GM12874 (cell line): Measurements from ENCODE around the gene SCYL1.

Experiments
- CTCF ChIP-seq: IDR thresholded peaks from 2 replicates; pipeline ENCODE4 v1.5.1; 2011; ENCODE audit warnings: low read depth, mild to moderate bottlenecking, control low read depth, low read length, moderate library complexity; ENCODE audit not compliant: insufficient read depth

The SCYL1 gene

GRCh38 chr11:65537296-65537597, 12.4 kb downstream of the SCYL1 start:
- no peak for TF ChIP-seq CTCF

- no peak for TF ChIP-seq CTCF
Measured at GRCh38 chr11:65537620-65538231, 12.8 kb downstream of the SCYL1 start.

- TF ChIP-seq CTCF = no peak
Measured at GRCh38 chr11:65538232-65538914, 13.5 kb downstream of the SCYL1 start.

- TF ChIP-seq CTCF = no peak
Measured at GRCh38 chr11:65538915-65539743, 14.2 kb downstream of the SCYL1 start.

- TF ChIP-seq CTCF = no peak
Measured at GRCh38 chr11:65539744-65540289, 14.9 kb downstream of the SCYL1 start.

- TF ChIP-seq CTCF = peak; percentile 87
Measured at GRCh38 chr11:65540290-65541092, 15.6 kb downstream of the SCYL1 start.
